ENCODE data around the gene QARS1. TPM values are rescaled to one million over a fixed set of nuclear protein-coding genes. Genes with fewer than 3 reads are reported as not detected.

Gene QARS1
- total RNA-seq = 232 TPM
- polyA plus RNA-seq (ENCODE audit: insufficient read depth in 1 of 8, insufficient read length in 8 of 8, low replicate concordance in 1 of 8) = 100 to 1,000 TPM; 241 to 290 (median 272) TPM
- long read RNA-seq, donor 1, transcript QARS-201 (24 exons, 2,827 nt) = major isoform, 14 of 30 reads
- long read RNA-seq, donor 1, partial matches to known transcripts = 9 of 30 reads
- long read RNA-seq, donor 1, other reads (novel, unspliced or antisense) = 0 of 30 reads
- long read RNA-seq, donor 2, transcript QARS-201 (24 exons, 2,827 nt) = major isoform, 5 of 7 reads
- long read RNA-seq, donor 2, partial matches to known transcripts = 0 of 7 reads
- long read RNA-seq, donor 2, other reads (novel, unspliced or antisense) = 0 of 7 reads
- long read RNA-seq, donor 3, transcript QARS-201 (24 exons, 2,827 nt) = major isoform, 43 of 115 reads
- long read RNA-seq, donor 3, partial matches to known transcripts = 64 of 115 reads
- long read RNA-seq, donor 3, other reads (novel, unspliced or antisense) = 0 of 115 reads
- long read RNA-seq, donor 4, transcript QARS-201 (24 exons, 2,827 nt) = major isoform, 8 of 9 reads
- long read RNA-seq, donor 4, partial matches to known transcripts = 0 of 9 reads
- long read RNA-seq, donor 4, other reads (novel, unspliced or antisense) = 0 of 9 reads
- long read RNA-seq, donor 5, transcript QARS-218 (2 exons, 600 nt) = minor isoform, 7 of 178 reads
- long read RNA-seq, donor 5, transcript QARS-223 (4 exons, 679 nt) = minor isoform, 8 of 178 reads
- long read RNA-seq, donor 5, transcript QARS-201 (24 exons, 2,827 nt) = major isoform, 64 of 178 reads
- long read RNA-seq, donor 5, transcript QARS-209 (23 exons, 2,362 nt) = minor isoform, 5 of 178 reads
- long read RNA-seq, donor 5, partial matches to known transcripts = 83 of 178 reads
- long read RNA-seq, donor 5, other reads (novel, unspliced or antisense) = 5 of 178 reads
- long read RNA-seq, donor 6, transcript QARS-201 (24 exons, 2,827 nt) = major isoform, 44 of 132 reads
- long read RNA-seq, donor 6, transcript QARS-218 (2 exons, 600 nt) = minor isoform, 8 of 132 reads
- long read RNA-seq, donor 6, transcript QARS-223 (4 exons, 679 nt) = minor isoform, 8 of 132 reads
- long read RNA-seq, donor 6, partial matches to known transcripts = 62 of 132 reads
- long read RNA-seq, donor 6, other reads (novel, unspliced or antisense) = 0 of 132 reads
- long read RNA-seq, donor 7, transcript QARS-201 (24 exons, 2,827 nt) = major isoform, 27 of 69 reads
- long read RNA-seq, donor 7, partial matches to known transcripts = 34 of 69 reads
- long read RNA-seq, donor 7, other reads (novel, unspliced or antisense) = 0 of 69 reads
- long read RNA-seq, donor 8, transcript QARS-201 (24 exons, 2,827 nt) = major isoform, 28 of 66 reads
- long read RNA-seq, donor 8, transcript QARS-223 (4 exons, 679 nt) = minor isoform, 6 of 66 reads
- long read RNA-seq, donor 8, partial matches to known transcripts = 28 of 66 reads
- long read RNA-seq, donor 8, other reads (novel, unspliced or antisense) = 0 of 66 reads
- long read RNA-seq, donor 9, transcript QARS-201 (24 exons, 2,827 nt) = major isoform, 18 of 50 reads
- long read RNA-seq, donor 9, transcript QARS-218 (2 exons, 600 nt) = minor isoform, 5 of 50 reads
- long read RNA-seq, donor 9, transcript QARS-223 (4 exons, 679 nt) = minor isoform, 5 of 50 reads
- long read RNA-seq, donor 9, partial matches to known transcripts = 19 of 50 reads
- long read RNA-seq, donor 9, other reads (novel, unspliced or antisense) = 0 of 50 reads
- long read RNA-seq, donor 10, transcript QARS-201 (24 exons, 2,827 nt) = major isoform, 42 of 90 reads
- long read RNA-seq, donor 10, transcript QARS-223 (4 exons, 679 nt) = minor isoform, 8 of 90 reads
- long read RNA-seq, donor 10, partial matches to known transcripts = 23 of 90 reads
- long read RNA-seq, donor 10, other reads (novel, unspliced or antisense) = 11 of 90 reads
- long read RNA-seq, donor 11, transcript QARS-201 (24 exons, 2,827 nt) = major isoform, 25 of 51 reads
- long read RNA-seq, donor 11, partial matches to known transcripts = 19 of 51 reads
- long read RNA-seq, donor 11, other reads (novel, unspliced or antisense) = 0 of 51 reads

DNA sequence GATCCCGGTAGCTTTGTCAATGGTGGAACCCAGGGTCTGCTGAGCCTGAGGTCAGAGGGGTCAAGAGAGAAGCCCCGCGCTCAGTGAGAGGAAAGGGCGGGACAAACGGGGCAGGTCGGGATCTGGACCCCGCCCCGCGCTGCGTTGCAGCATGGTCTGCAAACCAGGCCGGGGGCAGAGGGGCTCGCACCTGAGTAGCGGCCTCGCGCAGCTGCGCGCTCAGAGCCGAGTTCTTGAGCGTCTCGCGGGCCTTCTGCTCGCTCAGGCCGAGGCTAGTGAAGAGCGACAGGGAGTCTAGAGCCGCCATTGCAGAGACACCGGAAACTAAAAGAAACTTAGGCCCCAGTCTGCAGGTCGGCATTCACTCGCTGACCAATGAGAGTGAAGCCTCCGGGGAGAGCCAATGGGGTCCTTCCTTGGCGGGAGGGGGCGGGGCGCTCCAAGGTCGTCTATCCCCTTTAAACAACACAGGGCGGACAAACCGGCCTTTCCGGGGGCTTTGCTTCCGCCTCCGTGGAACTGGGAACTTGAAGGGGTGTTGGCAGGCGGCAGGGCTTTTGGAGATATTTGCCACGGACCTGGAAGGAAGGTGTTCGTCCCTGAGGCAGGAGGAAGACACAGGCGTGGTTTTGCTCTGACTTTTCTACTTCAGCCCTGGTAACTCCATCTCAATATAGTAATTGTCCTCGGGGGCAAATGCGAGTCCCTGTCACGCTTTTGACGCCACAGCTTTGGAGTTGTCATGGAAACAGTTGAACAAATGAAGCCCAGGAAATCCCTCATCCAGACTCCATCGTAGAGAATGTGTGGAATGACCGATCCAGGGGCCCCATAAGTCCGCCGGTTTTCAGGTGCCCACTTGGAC, at the start of gene QARS1:
TSS of gene QARS1 (minus strand) at position 331 of the 865 bp plus-strand sequence. CDS start at position 307, 24 bp downstream.
- Histone ChIP-seq H3K27me3 (ENCODE audit: control insufficient read depth, insufficient read depth, low read length) (no peaks in the 10 kb centered on the region), H3K27ac (ENCODE audit: low read length) (peak within 1 kb of the TSS; percentile 93), H3K9me3 (replicated peaks; ENCODE audit: control insufficient read depth, low read depth, low read length) (no peaks in the 10 kb centered on the region), H3K4me3 (ENCODE audit: low read length) (peak within 1 kb of the TSS; percentile 64), H3K4me1 (ENCODE audit: control insufficient read depth, insufficient read depth, low read length) (peaks cover 19% of the 10 kb centered on the region), H3K36me3 (ENCODE audit: control insufficient read depth, insufficient read depth, low read length) (peaks cover 72% of the 10 kb centered on the region)
- WGBS (ENCODE audit: insufficient coverage) = 2% methylated on average over 35 of the region's 50 CpGs
- peak; percentile 98 for DNase-seq

DNA sequence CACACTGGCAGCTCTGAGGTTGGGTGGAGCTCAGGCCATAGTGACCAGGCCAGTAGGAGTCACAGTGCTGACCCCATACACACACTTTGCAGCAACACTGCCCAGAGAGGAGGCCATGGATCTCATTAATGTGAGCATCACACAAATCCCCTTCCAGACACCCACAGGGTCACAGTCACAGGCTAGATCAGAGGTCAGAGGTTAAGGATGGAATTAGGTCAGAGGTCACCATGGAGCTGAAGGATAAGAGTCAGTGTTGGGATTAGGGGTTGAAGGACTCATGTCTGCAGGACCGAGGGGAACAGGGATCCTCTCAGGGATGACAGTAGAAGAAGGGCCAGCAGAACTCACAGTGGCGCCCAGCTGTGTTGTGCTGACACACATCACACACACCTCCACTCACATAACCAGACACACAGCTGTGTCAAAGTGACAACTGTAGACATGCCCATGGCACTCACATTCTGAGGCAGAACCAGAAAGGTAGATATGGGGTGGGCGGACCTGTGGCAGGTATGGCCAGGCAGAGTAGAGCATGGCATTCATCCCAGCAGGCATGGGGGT, 48.9 kb upstream of the QARS1 start:
- no peaks in the 10 kb centered on the region for H3K4me1 ChIP-seq (ENCODE audit: control insufficient read depth, insufficient read depth, low read length)
- H3K4me3 ChIP-seq (ENCODE audit: low read length) = no peak overlapping the region
- H3K36me3 ChIP-seq (ENCODE audit: control insufficient read depth, insufficient read depth, low read length) = no peaks in the 10 kb centered on the region
- no peak overlapping the region for H3K27ac ChIP-seq (ENCODE audit: low read length)
- H3K27me3 ChIP-seq (ENCODE audit: control insufficient read depth, insufficient read depth, low read length) = no peaks in the 10 kb centered on the region
- no peak for DNase-seq
- WGBS (ENCODE audit: insufficient coverage) = 100% methylated on average over 1 of the region's 3 CpGs
- no peaks in the 10 kb centered on the region for H3K9me3 ChIP-seq (replicated peaks; ENCODE audit: control insufficient read depth, low read depth, low read length)

DNA sequence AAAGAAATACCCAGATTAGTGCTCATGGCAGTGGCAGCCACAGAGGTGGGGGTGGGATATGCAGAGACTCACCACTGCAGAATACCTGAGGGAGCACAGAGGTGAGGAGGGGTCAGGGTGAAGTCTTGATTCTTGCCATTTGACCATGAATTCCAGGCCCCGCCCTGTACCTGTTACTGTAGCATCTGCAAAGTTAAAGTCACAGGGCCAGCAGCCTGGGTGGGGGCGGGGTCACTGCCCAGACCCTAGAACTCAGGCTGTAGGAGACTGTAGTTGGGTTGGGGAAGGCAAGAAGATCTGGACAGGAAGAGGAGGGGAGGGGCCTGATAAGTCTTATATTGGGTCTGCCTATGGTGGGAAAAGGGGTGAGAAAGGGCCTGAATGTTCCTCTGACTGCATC, 47.1 kb upstream of the QARS1 start:
- Histone ChIP-seq H3K27me3 (ENCODE audit: control insufficient read depth, insufficient read depth, low read length) (no peaks in the 10 kb centered on the region), H3K9me3 (replicated peaks; ENCODE audit: control insufficient read depth, low read depth, low read length) (no peaks in the 10 kb centered on the region), H3K36me3 (ENCODE audit: control insufficient read depth, insufficient read depth, low read length) (no peaks in the 10 kb centered on the region), H3K27ac (ENCODE audit: low read length) (no peak overlapping the region), H3K4me1 (ENCODE audit: control insufficient read depth, insufficient read depth, low read length) (no peaks in the 10 kb centered on the region), H3K4me3 (ENCODE audit: low read length) (no peak overlapping the region)
- DNase-seq = no peak
- 81% methylated on average over 2 of the region's 2 CpGs for WGBS (ENCODE audit: insufficient coverage)

DNA sequence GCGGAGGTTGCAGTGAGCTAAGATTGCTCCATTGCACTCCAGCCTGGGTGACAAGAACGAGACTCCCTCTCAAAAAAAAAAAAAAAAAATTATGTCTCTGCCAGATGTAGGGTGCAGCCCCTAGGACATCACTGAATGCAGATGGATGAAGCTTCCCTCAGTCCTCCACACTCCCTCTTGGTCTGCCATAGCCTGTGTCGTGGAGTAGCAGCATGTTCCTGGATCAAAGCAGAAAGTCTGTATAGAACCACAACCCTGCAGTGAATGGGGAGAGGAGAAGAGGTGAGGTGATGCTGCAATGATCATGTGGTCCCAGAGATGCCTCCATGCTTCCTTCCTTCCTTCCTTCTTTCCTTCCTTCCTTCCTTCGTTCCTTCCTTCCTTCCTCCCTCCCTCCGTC, 43.6 kb upstream of the QARS1 start:
- Histone ChIP-seq H3K36me3 (ENCODE audit: control insufficient read depth, insufficient read depth, low read length) (no peaks in the 10 kb centered on the region), H3K4me3 (ENCODE audit: low read length) (no peak overlapping the region), H3K9me3 (replicated peaks; ENCODE audit: control insufficient read depth, low read depth, low read length) (no peaks in the 10 kb centered on the region), H3K4me1 (ENCODE audit: control insufficient read depth, insufficient read depth, low read length) (no peaks in the 10 kb centered on the region), H3K27ac (ENCODE audit: low read length) (no peak overlapping the region), H3K27me3 (ENCODE audit: control insufficient read depth, insufficient read depth, low read length) (no peaks in the 10 kb centered on the region)
- DNase-seq = no peak
- no CpG with 5 or more reads among the region's 5 CpGs for WGBS (ENCODE audit: insufficient coverage)

DNA sequence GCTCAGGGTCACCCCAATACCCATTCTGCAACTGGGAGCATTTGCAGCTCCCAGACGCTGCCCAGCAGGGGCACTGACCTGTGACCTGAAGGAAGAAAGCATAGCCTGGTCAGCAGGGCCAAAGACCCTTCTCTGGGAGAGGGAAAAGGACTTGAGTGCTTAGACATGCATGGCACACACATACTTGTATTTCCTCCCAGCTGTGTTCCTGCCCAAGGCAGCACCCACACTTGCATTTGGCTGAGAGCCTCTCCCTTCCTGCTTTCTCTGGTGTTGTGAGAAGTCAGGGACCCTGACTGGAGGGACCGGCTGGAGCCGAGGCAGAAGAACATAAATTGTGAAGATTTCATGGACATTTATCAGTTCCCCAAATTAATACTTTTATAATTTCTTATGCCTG, 35.5 kb upstream of the QARS1 start:
- Histone ChIP-seq H3K4me3 (ENCODE audit: low read length) (no peak overlapping the region), H3K9me3 (replicated peaks; ENCODE audit: control insufficient read depth, low read depth, low read length) (no peaks in the 10 kb centered on the region), H3K27ac (ENCODE audit: low read length) (no peak overlapping the region), H3K4me1 (ENCODE audit: control insufficient read depth, insufficient read depth, low read length) (no peaks in the 10 kb centered on the region), H3K36me3 (ENCODE audit: control insufficient read depth, insufficient read depth, low read length) (no peaks in the 10 kb centered on the region), H3K27me3 (ENCODE audit: control insufficient read depth, insufficient read depth, low read length) (peaks cover 4% of the 10 kb centered on the region)
- WGBS (ENCODE audit: insufficient coverage) = no CpG with 5 or more reads among the region's 3 CpGs
- DNase-seq = no peak

DNA sequence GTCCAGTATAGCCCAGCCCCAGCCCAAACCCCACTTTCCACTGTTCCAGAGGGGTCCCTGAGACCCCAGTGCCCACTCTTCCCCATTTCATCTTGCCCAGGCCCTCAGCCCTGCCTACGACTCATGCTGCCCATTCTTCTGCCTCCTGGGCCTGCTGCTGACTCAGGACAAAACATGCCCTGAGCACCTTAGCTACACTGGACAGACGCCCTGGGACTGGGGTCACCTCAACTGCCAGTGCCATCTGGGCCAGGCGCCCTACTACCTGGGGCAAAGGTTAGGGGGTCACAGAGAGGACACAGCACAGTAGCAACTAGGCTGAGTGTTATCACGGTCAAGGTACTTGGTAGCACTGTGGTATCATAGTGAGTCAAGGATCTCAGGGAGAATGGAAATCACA, 30.9 kb upstream of the QARS1 start:
- H3K4me3 ChIP-seq (ENCODE audit: low read length) = no peak overlapping the region
- no peak overlapping the region for H3K27ac ChIP-seq (ENCODE audit: low read length)
- WGBS (ENCODE audit: insufficient coverage) = 89% methylated on average over 4 of the region's 4 CpGs
- peaks cover 14% of the 10 kb centered on the region for H3K36me3 ChIP-seq (ENCODE audit: control insufficient read depth, insufficient read depth, low read length)
- peaks cover 27% of the 10 kb centered on the region for H3K4me1 ChIP-seq (ENCODE audit: control insufficient read depth, insufficient read depth, low read length)
- H3K27me3 ChIP-seq (ENCODE audit: control insufficient read depth, insufficient read depth, low read length) = peaks cover 4% of the 10 kb centered on the region
- no peaks in the 10 kb centered on the region for H3K9me3 ChIP-seq (replicated peaks; ENCODE audit: control insufficient read depth, low read depth, low read length)
- DNase-seq = no peak

DNA sequence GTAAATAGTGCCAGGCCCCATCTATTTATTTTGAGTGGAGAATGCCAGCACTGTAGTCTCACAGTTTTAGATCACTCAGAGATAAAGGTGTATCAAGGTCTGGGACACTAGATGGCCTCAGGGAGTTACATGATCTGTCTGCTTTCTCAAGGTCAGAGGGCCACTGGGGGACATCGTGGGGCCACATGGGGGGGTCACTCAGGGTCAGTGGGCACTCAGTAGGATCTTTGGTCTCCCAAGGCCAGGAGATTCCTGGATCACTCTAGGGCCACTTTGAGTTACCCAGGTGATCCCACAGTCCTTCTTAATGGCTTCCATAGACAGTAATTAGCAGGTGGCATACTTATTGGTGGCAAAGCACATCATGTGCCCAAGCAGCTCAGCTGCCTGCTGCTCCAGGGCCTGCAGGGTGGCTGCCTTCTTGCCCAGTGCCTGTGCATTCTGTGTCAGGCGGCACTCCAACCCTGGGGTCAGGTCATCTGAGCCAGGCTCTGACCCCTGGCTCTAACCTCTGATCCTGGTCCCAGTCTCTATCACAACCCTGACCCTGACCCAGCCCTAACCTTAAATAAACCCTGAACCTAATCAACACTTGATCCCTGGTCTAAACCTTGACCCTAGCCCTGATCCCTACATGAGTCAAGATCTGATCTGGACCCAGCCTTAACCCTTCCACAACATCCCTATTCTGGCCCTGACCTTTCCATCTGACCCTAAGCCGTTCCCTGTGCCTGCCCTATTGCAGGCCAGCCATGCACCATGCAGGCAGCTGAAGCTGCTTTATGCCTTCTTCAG, 30.1 kb upstream of the QARS1 start:
- Histone ChIP-seq H3K9me3 (replicated peaks; ENCODE audit: control insufficient read depth, low read depth, low read length) (no peaks in the 10 kb centered on the region), H3K4me3 (ENCODE audit: low read length) (no peak overlapping the region), H3K27ac (ENCODE audit: low read length) (no peak overlapping the region), H3K4me1 (ENCODE audit: control insufficient read depth, insufficient read depth, low read length) (peaks cover 33% of the 10 kb centered on the region), H3K36me3 (ENCODE audit: control insufficient read depth, insufficient read depth, low read length) (peaks cover 22% of the 10 kb centered on the region), H3K27me3 (ENCODE audit: control insufficient read depth, insufficient read depth, low read length) (no peaks in the 10 kb centered on the region)
- no peak for DNase-seq
- WGBS (ENCODE audit: insufficient coverage) = 51% methylated on average over 3 of the region's 3 CpGs
